GM21360 (cell line): ENCODE data around the gene YARS1.
"Not testable (repeated sequence)": the region's sequence is repeated elsewhere in the genome, so short reads cannot be mapped to it uniquely, and the experiment has no call there.

Source experiments
- ATAC-seq: cut with Tn5 transposase; IDR thresholded peaks from one replicate; pipeline ENCODE4 v1.9.1; 2021; ENCODE audit warnings: mild to moderate bottlenecking, moderate library complexity; ENCODE audit not compliant: unreplicated experiment

Gene YARS1

GRCh38 chr1:32817815-32818786, 943 bp upstream of the YARS1 start:
- peak; percentile 13 for ATAC-seq

- no peak for ATAC-seq
Measured at GRCh38 chr1:32816676-32817158, 441 bp downstream of the YARS1 start.

- ATAC-seq, result no peak
Measured at GRCh38 chr1:32813941-32814739, 3.0 kb downstream of the YARS1 start.

GRCh38 chr1:32811917-32812316, 5.2 kb downstream of the YARS1 start:
- ATAC-seq, result no peak

GRCh38 chr1:32811265-32811664, 5.9 kb downstream of the YARS1 start:
- no peak for ATAC-seq

GRCh38 chr1:32810358-32810757, 6.8 kb downstream of the YARS1 start:
- ATAC-seq, result no peak

- no peak for ATAC-seq
Measured at GRCh38 chr1:32808580-32808979, 8.6 kb downstream of the YARS1 start.

GRCh38 chr1:32806910-32807523, 10.1 kb downstream of the YARS1 start:
- no peak for ATAC-seq

- ATAC-seq, result no peak
Measured at GRCh38 chr1:32806290-32806689, 10.9 kb downstream of the YARS1 start.

GRCh38 chr1:32804460-32804859, 12.7 kb downstream of the YARS1 start:
- not testable (repeated sequence) for ATAC-seq

GRCh38 chr1:32801096-32801715, 16.0 kb downstream of the YARS1 start:
- no peak for ATAC-seq

- no peak for ATAC-seq
Measured at GRCh38 chr1:32798679-32799416, 18.3 kb downstream of the YARS1 start.

GRCh38 chr1:32798191-32798590, 19.0 kb downstream of the YARS1 start:
- ATAC-seq, result no peak

- no peak for ATAC-seq
Measured at GRCh38 chr1:32797456-32797855, 19.7 kb downstream of the YARS1 start.

- not testable (repeated sequence) for ATAC-seq
Measured at GRCh38 chr1:32795763-32796162, 21.4 kb downstream of the YARS1 start.

- ATAC-seq, result no peak
Measured at GRCh38 chr1:32791881-32792280, 25.3 kb downstream of the YARS1 start.

- not testable (repeated sequence) for ATAC-seq
Measured at GRCh38 chr1:32789356-32789755, 27.8 kb downstream of the YARS1 start.

- ATAC-seq, result no peak
Measured at GRCh38 chr1:32786856-32787255, 30.3 kb downstream of the YARS1 start.

GRCh38 chr1:32784817-32785216, 32.3 kb downstream of the YARS1 start:
- ATAC-seq, result no peak

- no peak for ATAC-seq
Measured at GRCh38 chr1:32783851-32784250, 33.3 kb downstream of the YARS1 start.
